Suprapubic skin (tissue), 4 donors: Measurements from ENCODE around the gene MORF4L2.

Experiments used
- CTCF ChIP-seq, 2 donors: fragments of 200-600 bp in 1 of 2; fragments of 450-650 bp in 1 of 2; sonication (generic) in 1 of 2; IDR thresholded peaks; one replicate each; pipeline ENCODE4 v1.5.1; 2016 to 2019; ENCODE audit warnings: antibody characterized with exemption in 2 of 2, mild to moderate bottlenecking in 1 of 2, moderate library complexity in 1 of 2
- EP300 ChIP-seq: sonication (generic); formaldehyde crosslinking; IDR thresholded peaks from one replicate; pipeline ENCODE4 v1.6.1; 2017; ENCODE audit warnings: antibody characterized with exemption
- POLR2AphosphoS5 ChIP-seq, 3 donors: sonication (generic); formaldehyde crosslinking; IDR thresholded peaks; one replicate each; pipeline ENCODE4 v1.6.1; 2017; ENCODE audit warnings: antibody characterized with exemption in 3 of 3

- TF ChIP-seq CTCF (IDR thresholded peaks at IDR 0.05) (no peak), EP300 (no peak), POLR2AphosphoS5 (IDR thresholded peaks at IDR 0.05) (no peak)
Observed at GRCh38 chrX:103626855-103627254, 59.6 kb downstream of the MORF4L2 start.
